VCaP (cell line): ENCODE results near the gene MTCL1.

ENCODE experiments used
- H3K27ac ChIP-seq: fragments of 450-650 bp; 2 replicates; pipeline ENCODE4 v1.5.1; 2017
- TF ChIP-seq, protein P1 (sequence below): fragments of 450-650 bp; conservative IDR thresholded peaks from 2 replicates; pipeline ENCODE4 v1.5.1; 2017; ENCODE audit warnings: mild to moderate bottlenecking, moderate library complexity

MTCL1 gene

DNA sequence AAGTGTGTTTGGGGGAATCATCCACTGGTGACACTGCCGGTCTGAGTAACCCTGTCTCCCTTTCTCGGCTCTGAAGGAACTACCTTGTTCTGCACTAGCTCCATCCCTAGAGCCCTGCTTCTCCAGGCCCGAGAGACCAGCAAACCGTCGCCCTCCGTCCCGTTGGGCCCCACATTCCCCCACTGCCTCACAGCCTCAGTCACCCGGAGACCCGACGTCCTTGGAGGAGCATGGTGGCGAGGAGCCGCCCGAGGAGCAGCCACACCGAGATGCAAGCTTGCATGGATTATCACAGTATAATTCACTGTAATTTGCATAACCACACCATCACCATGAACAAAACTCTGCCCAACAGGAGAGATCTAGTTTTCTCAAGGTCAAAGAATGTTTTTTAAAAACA lies 126.2 kb downstream of the MTCL1 start:
- TF ChIP-seq, protein P1, sequence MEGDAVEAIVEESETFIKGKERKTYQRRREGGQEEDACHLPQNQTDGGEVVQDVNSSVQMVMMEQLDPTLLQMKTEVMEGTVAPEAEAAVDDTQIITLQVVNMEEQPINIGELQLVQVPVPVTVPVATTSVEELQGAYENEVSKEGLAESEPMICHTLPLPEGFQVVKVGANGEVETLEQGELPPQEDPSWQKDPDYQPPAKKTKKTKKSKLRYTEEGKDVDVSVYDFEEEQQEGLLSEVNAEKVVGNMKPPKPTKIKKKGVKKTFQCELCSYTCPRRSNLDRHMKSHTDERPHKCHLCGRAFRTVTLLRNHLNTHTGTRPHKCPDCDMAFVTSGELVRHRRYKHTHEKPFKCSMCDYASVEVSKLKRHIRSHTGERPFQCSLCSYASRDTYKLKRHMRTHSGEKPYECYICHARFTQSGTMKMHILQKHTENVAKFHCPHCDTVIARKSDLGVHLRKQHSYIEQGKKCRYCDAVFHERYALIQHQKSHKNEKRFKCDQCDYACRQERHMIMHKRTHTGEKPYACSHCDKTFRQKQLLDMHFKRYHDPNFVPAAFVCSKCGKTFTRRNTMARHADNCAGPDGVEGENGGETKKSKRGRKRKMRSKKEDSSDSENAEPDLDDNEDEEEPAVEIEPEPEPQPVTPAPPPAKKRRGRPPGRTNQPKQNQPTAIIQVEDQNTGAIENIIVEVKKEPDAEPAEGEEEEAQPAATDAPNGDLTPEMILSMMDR = no peak
- no peak overlapping the region for H3K27ac ChIP-seq

DNA sequence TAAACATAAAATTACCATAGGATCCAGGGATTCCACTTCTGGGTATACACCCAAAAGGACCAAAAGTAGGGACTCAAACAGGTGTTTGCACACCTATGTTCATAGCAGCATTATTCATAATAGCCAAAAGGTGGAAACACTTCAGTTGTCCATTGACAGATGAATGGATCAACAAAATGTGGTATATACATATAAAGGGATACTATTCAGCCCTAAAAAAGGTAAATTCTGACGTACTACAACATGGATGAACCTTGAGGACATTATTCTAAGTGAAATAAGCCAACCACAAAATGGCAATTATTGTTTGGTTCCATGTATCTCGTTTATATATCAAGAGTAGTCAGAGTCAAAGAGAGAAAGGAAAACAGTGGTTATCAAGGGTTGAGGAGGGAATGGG lies 128.1 kb downstream of the MTCL1 start:
- no peak overlapping the region for H3K27ac ChIP-seq
- TF ChIP-seq, protein P1 = no peak

DNA sequence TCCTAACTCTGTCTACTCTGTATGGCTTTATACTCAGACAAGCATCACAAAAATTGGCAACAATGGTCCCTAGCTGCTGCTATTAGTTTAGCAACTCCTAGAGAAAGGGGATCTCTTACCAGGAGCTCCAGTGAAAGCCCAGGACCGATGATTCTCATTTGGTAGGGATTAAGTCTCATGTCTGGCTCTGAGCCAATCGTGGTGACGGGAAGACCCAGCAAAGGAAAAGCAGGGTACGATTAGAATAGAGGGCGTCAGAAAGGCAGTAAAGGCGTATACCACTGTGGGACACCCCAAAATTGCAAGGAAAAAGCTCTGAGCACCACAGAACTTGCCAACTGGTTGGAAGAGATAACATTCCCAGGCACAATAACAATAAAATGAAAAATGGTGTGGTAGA lies 129.5 kb downstream of the MTCL1 start:
- H3K27ac ChIP-seq = no peak overlapping the region
- TF ChIP-seq, protein P1 = no peak

DNA sequence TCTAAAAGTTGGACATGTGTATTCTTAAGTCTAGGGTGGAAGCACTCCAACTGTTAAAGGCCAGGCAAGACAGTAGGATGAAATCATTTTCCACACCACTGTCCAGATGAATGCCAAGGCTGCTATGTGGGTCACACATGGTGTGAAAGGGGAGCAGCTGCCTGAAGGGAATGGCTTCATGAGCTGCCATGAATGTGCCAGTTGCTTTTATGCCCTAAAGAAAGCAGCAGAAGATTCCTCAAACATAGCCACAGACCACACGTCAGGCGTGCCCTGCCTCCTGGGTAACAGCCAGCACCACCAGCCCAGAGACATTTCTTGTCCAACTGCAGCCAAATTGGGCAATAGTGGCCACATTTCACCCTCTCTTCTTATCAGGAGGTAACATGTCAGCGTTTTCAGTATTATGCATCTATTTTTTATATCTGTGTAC lies 130.2 kb downstream of the MTCL1 start:
- H3K27ac ChIP-seq = no peak overlapping the region
- TF ChIP-seq, protein P1 = no peak

DNA sequence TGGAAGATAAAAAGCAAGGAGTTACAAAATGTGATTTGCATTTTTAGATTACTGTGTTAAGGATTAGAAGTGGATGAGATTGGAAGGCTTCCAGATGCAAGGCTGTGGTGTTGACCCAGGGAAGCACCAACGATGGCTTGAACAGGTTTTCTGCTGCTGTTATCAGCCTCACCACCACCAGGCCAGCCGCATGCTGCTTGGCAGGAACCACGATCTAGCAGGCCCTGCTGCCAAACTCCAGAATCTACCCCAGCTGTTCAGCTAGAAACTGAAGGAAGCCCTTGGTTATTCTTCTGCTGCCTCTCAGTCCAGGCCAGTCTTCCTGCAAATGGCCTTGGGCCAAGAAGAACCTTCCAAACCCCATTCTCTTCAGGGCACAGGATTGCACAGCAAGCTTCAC lies 133.9 kb downstream of the MTCL1 start:
- TF ChIP-seq, protein P1 = no peak
- no peak overlapping the region for H3K27ac ChIP-seq

DNA sequence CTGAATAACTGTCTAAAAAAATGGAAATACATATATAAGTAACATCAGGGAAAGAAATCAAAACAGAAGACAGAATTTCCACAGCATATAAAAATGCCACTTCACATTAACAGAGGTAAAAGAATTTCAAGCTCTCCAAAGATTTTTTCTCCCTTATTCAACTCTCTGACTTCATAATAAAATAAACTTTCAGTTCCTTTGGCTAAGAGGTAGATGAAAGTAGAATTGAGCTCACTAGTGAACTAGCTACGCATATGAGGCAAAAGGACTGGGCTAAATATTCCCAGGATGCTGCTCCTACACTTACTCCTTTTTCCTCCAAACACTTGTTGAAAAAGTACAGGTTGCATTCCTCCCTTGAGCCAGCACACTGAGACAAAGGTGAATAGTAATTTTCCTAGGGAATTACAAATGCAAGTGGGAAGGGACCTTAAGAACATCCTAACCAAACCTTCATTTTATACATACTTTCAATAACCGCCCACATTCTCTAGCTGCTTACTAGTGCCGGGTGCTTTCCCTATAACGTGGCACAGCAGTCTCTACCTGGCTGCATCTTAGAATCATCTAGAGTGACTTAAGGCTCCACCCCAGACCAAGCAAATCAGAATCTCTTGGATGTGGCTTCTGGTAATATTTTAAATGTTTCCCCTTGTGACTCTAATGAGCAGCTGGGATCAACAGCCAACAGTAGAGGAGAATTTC lies 136.6 kb downstream of the MTCL1 start:
- TF ChIP-seq, protein P1 = no peak
- no peak overlapping the region for H3K27ac ChIP-seq

DNA sequence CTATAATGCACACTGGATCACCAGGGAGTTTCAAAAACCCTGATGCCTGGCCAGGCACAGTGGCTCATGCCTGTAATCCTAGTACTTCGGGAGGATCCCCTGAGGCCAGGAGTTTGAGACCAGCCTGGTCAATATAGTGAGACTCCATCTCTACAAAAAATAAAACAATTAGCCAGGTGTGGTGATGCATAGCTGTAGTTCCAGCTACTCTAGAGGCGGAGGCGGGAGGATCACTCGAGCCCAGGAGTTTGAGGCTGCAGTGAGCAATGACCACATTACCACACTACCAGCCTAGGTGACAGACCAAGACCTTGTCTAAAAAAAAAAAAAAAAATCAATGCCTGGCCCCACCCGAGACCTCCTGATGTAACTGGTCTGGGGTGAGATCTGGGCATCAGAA lies 137.2 kb downstream of the MTCL1 start:
- H3K27ac ChIP-seq = no peak overlapping the region
- TF ChIP-seq, protein P1 = no peak
